GM19463 (cell line): Measurements from ENCODE around the gene CTSG.
"Not testable (repeated sequence)": the region's sequence is repeated elsewhere in the genome, so short reads cannot be mapped to it uniquely, and the experiment has no call there.

Source experiments
- ATAC-seq: cut with Tn5 transposase; IDR thresholded peaks from one replicate; pipeline ENCODE4 v1.9.1; 2021; ENCODE audit warnings: mild to moderate bottlenecking, moderate library complexity; ENCODE audit not compliant: unreplicated experiment

CTSG gene

DNA sequence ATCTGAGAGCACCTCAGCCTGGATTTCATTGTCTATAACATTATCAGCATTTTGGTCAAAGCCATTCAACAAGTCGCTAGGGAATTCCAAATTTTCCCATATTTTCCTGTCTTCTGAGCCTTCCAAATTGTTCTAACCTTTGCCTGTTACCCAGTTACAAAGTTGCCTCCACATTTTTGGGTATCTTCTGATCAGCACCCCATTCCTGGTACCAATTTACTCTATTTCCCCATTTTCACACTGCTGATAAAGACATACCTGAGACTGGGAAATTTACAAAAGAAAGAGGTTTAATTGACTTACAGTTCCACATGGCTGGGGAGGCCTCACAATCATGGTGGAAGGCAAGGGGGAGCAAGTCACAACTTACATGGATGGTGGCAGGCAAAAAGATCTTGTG lies 27.0 kb downstream of the CTSG start:
- not testable (repeated sequence) for ATAC-seq

DNA sequence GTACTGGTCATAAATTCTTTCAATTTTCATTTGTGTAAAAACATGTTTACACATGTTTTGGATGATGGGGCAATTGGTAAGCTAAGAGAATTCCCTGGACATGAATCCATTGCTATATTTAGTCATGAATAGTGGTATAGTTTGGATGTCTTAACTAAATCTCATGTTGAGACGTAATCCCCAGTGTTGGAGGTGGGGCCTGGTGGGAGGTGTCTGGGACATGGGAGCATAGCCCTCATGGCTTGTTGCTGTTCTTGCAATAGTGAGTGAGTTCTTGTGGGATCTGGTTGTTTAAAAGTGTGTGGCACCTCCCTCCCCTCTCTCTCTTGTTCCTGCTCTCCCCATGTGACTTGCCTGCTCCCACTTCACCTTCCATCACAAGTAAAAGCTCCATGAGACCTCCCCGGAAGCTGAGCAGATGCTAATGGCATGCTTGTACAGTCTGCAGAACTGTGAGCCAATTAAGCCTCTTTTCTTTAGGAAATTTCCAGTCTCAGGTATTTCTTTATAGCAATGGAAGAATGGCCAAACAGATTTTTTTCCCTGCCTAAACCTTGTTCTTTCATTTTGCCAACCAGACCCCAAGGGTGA lies 33.6 kb downstream of the CTSG start:
- ATAC-seq = no peak

DNA sequence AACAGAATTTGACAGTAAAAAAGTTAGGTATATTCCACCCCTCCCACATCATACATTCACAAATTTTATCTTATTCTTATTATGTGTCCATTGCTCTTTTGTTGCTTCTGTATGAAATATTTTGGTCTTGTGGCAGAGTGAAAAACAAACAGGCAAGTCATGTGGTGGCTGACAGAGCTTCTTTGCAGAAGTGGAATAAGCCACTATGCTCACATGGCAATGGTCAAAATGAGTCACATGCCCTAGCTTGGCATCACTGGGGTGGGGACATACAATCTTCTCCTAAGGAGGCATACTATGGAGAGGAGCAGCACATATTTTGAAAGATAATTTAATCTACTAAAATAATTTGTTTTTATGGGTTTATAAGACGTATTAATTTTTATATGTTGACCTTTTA lies 40.3 kb downstream of the CTSG start:
- ATAC-seq = no peak

DNA sequence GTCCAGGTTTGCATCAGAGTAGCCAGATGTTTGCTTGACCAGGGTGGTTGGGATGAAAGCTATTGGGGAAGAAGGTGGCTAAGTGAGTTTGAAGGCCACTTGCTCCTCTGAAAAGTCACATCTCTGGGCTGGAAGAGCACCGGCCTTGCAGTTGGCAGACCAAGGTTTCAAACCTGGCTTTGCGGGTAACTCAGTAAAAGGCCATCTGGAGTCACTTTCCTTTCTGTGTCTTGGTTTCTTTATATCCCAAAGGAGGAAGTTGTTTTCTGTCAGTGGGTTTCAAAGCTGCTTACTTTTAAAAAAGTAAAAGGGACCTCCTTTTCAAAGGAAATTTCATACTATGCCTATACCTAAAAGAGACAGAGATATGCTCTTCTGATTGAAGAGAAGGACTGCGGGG lies 41.8 kb downstream of the CTSG start:
- ATAC-seq = no peak

- not testable (repeated sequence) for ATAC-seq
Measured at GRCh38 chr14:24525877-24526620, 50.0 kb downstream of the CTSG start.
